BJ (cell line): Measurements from ENCODE around the gene SYMPK. TPM values are rescaled to one million over a fixed set of nuclear protein-coding genes. Genes with fewer than 3 reads are reported as not detected.
A peak's percentile ranks its signal among the peaks of the same experiment; 100 is the strongest.

Experiments
- CTCF ChIA-PET: fragments of 350-600 bp; formaldehyde crosslinking; extraction: SDS; loops from one replicate; lab custom pipeline; 2021; ENCODE audit warnings: antibody characterized with exemption, inconsistent platforms; lab: Yijun Ruan, JAX
- POLR2A ChIA-PET: fragments of 300-600 bp; sonication (Branson Sonifier 250); formaldehyde crosslinking; extraction: SDS; loops from one replicate; lab custom pipeline; 2021; ENCODE audit warnings: antibody characterized with exemption; lab: Charles Lee
- DNase-seq: peaks from one replicate; pipeline ENCODE4 v3.0.0-alpha.2; 2011; ENCODE audit warnings: low read depth
- H3K27me3 ChIP-seq: 2 replicates; pipeline ENCODE4 v1.6.0; 2011; ENCODE audit warnings: low read length; ENCODE audit not compliant: control insufficient read depth, insufficient read depth
- H3K36me3 ChIP-seq: 2 replicates; pipeline ENCODE4 v1.5.1; 2011; ENCODE audit warnings: low read length; ENCODE audit not compliant: control insufficient read depth, insufficient read depth
- H3K4me3 ChIP-seq: 2 replicates; pipeline ENCODE4 v1.5.1; 2011; ENCODE audit warnings: low read depth, mild to moderate bottlenecking, control low read depth, low read length
- CTCF ChIP-seq: IDR thresholded peaks from 2 replicates; pipeline ENCODE4 v1.5.1; 2011; ENCODE audit warnings: low read depth, mild to moderate bottlenecking, control low read depth, inconsistent platforms, low read length, moderate library complexity; ENCODE audit not compliant: insufficient read depth
- polyA plus RNA-seq: library from polyadenylated mRNA; depleted of rRNA; stranded (reverse); fragments of >200 nt; gene quantifications from 2 replicates; pipeline ENCODE4 v1.2.3, GENCODE V29; 2011

Gene SYMPK
- polyA plus RNA-seq, 1 experiment: 60.2 TPM

- no peak for TF ChIP-seq CTCF
- H3K36me3 ChIP-seq: peaks cover 7% of the 10 kb centered on the region
- ChIA-PET POLR2A (no interaction called here), CTCF (no interaction called here)
- DNase-seq: no peak
- no peaks in the 10 kb centered on the region for H3K27me3 ChIP-seq
- H3K4me3 ChIP-seq: no peak overlapping the region
Observed at GRCh38 chr19:45890877-45891276, 27.9 kb upstream of the SYMPK start.

- ChIA-PET CTCF (no interaction called here), POLR2A (no interaction called here)
- no peak overlapping the region for H3K4me3 ChIP-seq
- no peak for DNase-seq
- no peaks in the 10 kb centered on the region for H3K27me3 ChIP-seq
- no peak for TF ChIP-seq CTCF
- no peaks in the 10 kb centered on the region; the same call in 1 of the 2 replicates for H3K36me3 ChIP-seq
Observed at GRCh38 chr19:45889210-45889885, 26.4 kb upstream of the SYMPK start.

- ChIA-PET POLR2A (no interaction called here), CTCF (interaction anchor here (1.0 to 3.4 kb wide), 3 partner anchors 24 to 118 kb away, joined by 5 to 12 read pairs (median 6); partner anchors contain the start of genes SIX5 and SYMPK)
- no peak for DNase-seq
- TF ChIP-seq CTCF: no peak
- peaks cover 4% of the 10 kb centered on the region; the same call in 1 of the 2 replicates for H3K36me3 ChIP-seq
- peak overlapping the region; percentile 79 for H3K4me3 ChIP-seq
- no peaks in the 10 kb centered on the region for H3K27me3 ChIP-seq
Observed at GRCh38 chr19:45887200-45887710, 24.3 kb upstream of the SYMPK start.

GRCh38 chr19:45886427-45887199 is 23.7 kb upstream of the SYMPK start:
- Histone ChIP-seq H3K36me3 (peaks cover 4% of the 10 kb centered on the region; the same call in 1 of the 2 replicates), H3K4me3 (peak overlapping the region; percentile 79), H3K27me3 (no peaks in the 10 kb centered on the region)
- POLR2A ChIA-PET: interaction anchor here (0.6 to 0.8 kb wide), 4 partner anchors 23 to 194 kb away, joined by 3 to 28 read pairs (median 5); partner anchors contain the start of gene SYMPK
- CTCF ChIA-PET: interaction anchor here (0.7 to 3.4 kb wide), 6 partner anchors 11 to 117 kb away, joined by 3 to 12 read pairs (median 4); partner anchors contain the start of genes SIX5 and SYMPK
- no peak for TF ChIP-seq CTCF
- DNase-seq: peak; percentile 49
